GM12878 (cell line): ENCODE data around the gene DEK. TPM values are rescaled to one million over a fixed set of nuclear protein-coding genes. Genes with fewer than 3 reads are reported as not detected.

Experiments used
- ATAC-seq: fragments of 200-7000 bp; cut with Tn5 transposase; 3 replicates; pipeline ENCODE4 v1.9.1; 2020; ENCODE audit warnings: mild to moderate bottlenecking, moderate library complexity
- BruUV-seq: library from RNA; stranded (reverse); fragments of 400-500 nt; replicated peaks from 2 replicates; lab custom pipeline; 2021; lab: Mats Ljungman, UMichigan
- CTCF ChIA-PET: fragments of 300-600 bp; sonication (Branson Sonifier 250); formaldehyde crosslinking; extraction: SDS; loops from one replicate; lab custom pipeline; 2021; ENCODE audit warnings: inconsistent platforms; lab: Yijun Ruan, JAX
- POLR2A ChIA-PET: fragments of 350-600 bp; formaldehyde crosslinking; extraction: SDS; loops from one replicate; lab custom pipeline; 2021; ENCODE audit warnings: inconsistent platforms; lab: Charles Lee
- RAD21 ChIA-PET: fragments of 300-600 bp; sonication (Branson Sonifier 250); formaldehyde crosslinking; loops from one replicate; lab custom pipeline; 2023; ENCODE audit warnings: antibody characterized with exemption; ENCODE audit not compliant: unreplicated experiment; lab: Charles Lee
- SMC1A ChIA-PET: fragments of 300-600 bp; sonication (Branson Sonifier 250); formaldehyde crosslinking; loops from one replicate; lab custom pipeline; 2023; ENCODE audit not compliant: unreplicated experiment, uncharacterized antibody; lab: Charles Lee
- DNase-seq: peaks from one replicate; pipeline ENCODE4 v3.0.0-alpha.2; 2011; ENCODE audit warnings: low read depth, low spot score
- FAIRE-seq: peaks from 3 replicates; lab custom pipeline; 2011; peaks lifted over from hg19 to GRCh38; lab: Jason Lieb, UNC
- H2AFZ ChIP-seq: 2 replicates; pipeline ENCODE4 v1.6.0; 2011; ENCODE audit warnings: low read depth, low read length, control low read depth; ENCODE audit not compliant: control insufficient read depth
- H3K27ac ChIP-seq: 2 replicates; pipeline ENCODE4 v1.5.1; 2011; ENCODE audit warnings: control low read depth; ENCODE audit not compliant: control insufficient read depth, insufficient read depth
- H3K27me3 ChIP-seq, 2 experiments: replicated peaks in 1 of 2; 2 replicates each; pipeline versions ENCODE4 v1.6.0 to v1.6.1; 2011; ENCODE audit warnings: low read length in 1 of 2; ENCODE audit not compliant: control insufficient read depth in 2 of 2, insufficient read depth in 2 of 2
- H3K36me3 ChIP-seq, 2 experiments: 2 replicates each; pipeline ENCODE4 v1.5.1; 2011; ENCODE audit warnings: low read length in 1 of 2; ENCODE audit not compliant: control insufficient read depth in 2 of 2, insufficient read depth in 2 of 2
- H3K4me1 ChIP-seq: 2 replicates; pipeline ENCODE4 v1.6.1; 2011; ENCODE audit warnings: mild to moderate bottlenecking, low read length, moderate library complexity, mixed read lengths; ENCODE audit not compliant: control insufficient read depth, insufficient read depth
- H3K4me2 ChIP-seq: 2 replicates; pipeline ENCODE4 v1.6.0; 2011; ENCODE audit warnings: control low read depth; ENCODE audit not compliant: control insufficient read depth, insufficient read depth
- H3K4me3 ChIP-seq: fragments of 200-600 bp; sonication (generic); 2 replicates; pipeline ENCODE4 v1.5.1; 2016
- H3K79me2 ChIP-seq: 2 replicates; pipeline ENCODE4 v1.6.0; 2011; ENCODE audit warnings: low read length; ENCODE audit not compliant: control insufficient read depth, insufficient read depth
- H3K9ac ChIP-seq: 2 replicates; pipeline ENCODE4 v1.8.0; 2011; ENCODE audit warnings: low read length, control low read depth, mixed read lengths; ENCODE audit not compliant: control insufficient read depth, insufficient read depth
- H3K9me3 ChIP-seq: replicated peaks from 3 replicates; pipeline ENCODE4 v1.5.1; 2011; ENCODE audit warnings: mild to moderate bottlenecking, low read length; ENCODE audit not compliant: control insufficient read depth, insufficient read depth
- H4K20me1 ChIP-seq: 2 replicates; pipeline ENCODE4 v1.6.0; 2011; ENCODE audit not compliant: control insufficient read depth, insufficient read depth
- ASH2L ChIP-seq: fragments of 300-600, 200-600 bp; sonication (generic); IDR thresholded peaks from 2 replicates; pipeline ENCODE4 v1.6.1; 2017; ENCODE audit warnings: low read depth, mild to moderate bottlenecking, borderline replicate concordance
- BACH1 ChIP-seq: fragments of 450-650 bp; IDR thresholded peaks from 2 replicates; pipeline ENCODE4 v1.6.1; 2017; ENCODE audit warnings: mild to moderate bottlenecking, borderline replicate concordance
- BCL3 ChIP-seq: IDR thresholded peaks from 2 replicates; pipeline ENCODE4 v1.6.1; 2011; ENCODE audit warnings: borderline replicate concordance, low read depth, mild to moderate bottlenecking, moderate library complexity, low read length; ENCODE audit not compliant: insufficient read depth, poor library complexity, severe bottlenecking
- EGR1 ChIP-seq, 2 experiments: IDR thresholded peaks; 1 replicate in 1 of 2; 2 replicates in 1 of 2; pipeline ENCODE4 v1.6.1; 2011 to 2012; ENCODE audit warnings: low read depth in 2 of 2, low read length in 2 of 2, borderline replicate concordance in 1 of 2, mild to moderate bottlenecking in 1 of 2, moderate library complexity in 1 of 2
- HDGF ChIP-seq: fragments of 450-650 bp; IDR thresholded peaks from 2 replicates; pipeline ENCODE4 v1.6.1; 2016; ENCODE audit warnings: antibody characterized with exemption
- IKZF2 ChIP-seq, 2 experiments: fragments of 450-650 bp; IDR thresholded peaks; 2 replicates each; pipeline ENCODE4 v1.6.1; 2017; ENCODE audit warnings: mild to moderate bottlenecking in 2 of 2, moderate library complexity in 2 of 2
- NFYA ChIP-seq: IDR thresholded peaks from 2 replicates; pipeline ENCODE4 v1.6.1; 2011; ENCODE audit warnings: low read depth, mild to moderate bottlenecking, low read length, improper control_type of control experiment, borderline replicate concordance
- NKRF ChIP-seq: fragments of 450-650 bp; conservative IDR thresholded peaks from 2 replicates; pipeline ENCODE4 v1.6.1; 2017; ENCODE audit warnings: mild to moderate bottlenecking, moderate library complexity
- PKNOX1 ChIP-seq: fragments of 450-650 bp; IDR thresholded peaks from 2 replicates; pipeline ENCODE4 v1.6.1; 2016; ENCODE audit warnings: mild to moderate bottlenecking
- RAD21 ChIP-seq: IDR thresholded peaks from 2 replicates; pipeline ENCODE4 v1.6.1; 2011; ENCODE audit warnings: mild to moderate bottlenecking, low read depth, low read length, moderate library complexity; ENCODE audit not compliant: insufficient read depth
- RBBP5 ChIP-seq: fragments of 200-600 bp; sonication (generic); conservative IDR thresholded peaks from 2 replicates; pipeline ENCODE4 v1.6.1; 2016
- USF2 ChIP-seq: IDR thresholded peaks from 2 replicates; pipeline ENCODE4 v1.6.1; 2011; ENCODE audit warnings: low read depth, low read length, improper control_type of control experiment, borderline replicate concordance
- ZBTB11 ChIP-seq: fragments of 450-650 bp; formaldehyde crosslinking; IDR thresholded peaks from 2 replicates; pipeline ENCODE4 v1.5.0; 2022; ENCODE audit warnings: mild to moderate bottlenecking, missing genetic modification characterization
- ZSCAN29 ChIP-seq: fragments of 450-650 bp; IDR thresholded peaks from 2 replicates; pipeline ENCODE4 v1.6.1; 2017; ENCODE audit warnings: mild to moderate bottlenecking, moderate library complexity
- ZZZ3 ChIP-seq: IDR thresholded peaks from 2 replicates; pipeline ENCODE4 v1.6.1; 2011; ENCODE audit warnings: low read depth; ENCODE audit not compliant: control insufficient read depth, insufficient read length
- WGBS: methylation state at CpG from one replicate; pipeline ENCODE4 v1.1.6; 2016; ENCODE audit warnings: low lambda C conversion rate; ENCODE audit not compliant: insufficient replicate concordance, insufficient coverage; ENCODE audit errors: missing lambda C conversion rate; 5-methylcytosine and 5-hydroxymethylcytosine counted together
- in situ Hi-C: fragments of 300-500 bp; cut with MboI; formaldehyde crosslinking; loops from 9 replicates; pipeline ENCODE4 v1.14.3; 2018; ENCODE audit warnings: mixed read lengths
- intact Hi-C: fragments of 100-400 bp; cut with micrococcal nuclease; formaldehyde crosslinking; loops from one replicate; pipeline ENCODE4 v1.14.2; 2022; ENCODE audit not compliant: unreplicated experiment
- polyA plus RNA-seq, 11 experiments: library from polyadenylated mRNA; depleted of rRNA in 4 of 11; unstranded in 6 of 11; stranded (reverse) in 5 of 11; fragments of >200 nt; fragmentation: Nextera tagmentation in 4 of 11; fragmentation: Illumina TruSeq in 1 of 11; extraction: Ambion mirVana in 4 of 11; extraction: Trizol in 1 of 11; gene quantifications; 1 replicate in 1 of 11; 2 replicates in 10 of 11; pipeline versions ENCODE4 v1.2.1 to v1.2.3, GENCODE V29; 2011 to 2016; ENCODE audit warnings: inconsistent platforms in 2 of 11, missing spikeins in 2 of 11, low read depth in 1 of 11
- total RNA-seq, 4 experiments: library from RNA; depleted of rRNA in 3 of 4; stranded (reverse); fragments of >200 nt in 3 of 4; fragmentation: Illumina TruSeq in 1 of 4; extraction: Trizol in 1 of 4; gene quantifications; 2 replicates each; pipeline versions ENCODE4 v1.2.1 to v1.2.3, GENCODE V29; 2013 to 2021

The DEK gene
- total and polyA plus RNA-seq, 10 of the 15 experiments (the other 5 are each of a cell fraction or from before 2014, with no cell fraction given) = 111 to 346 (median 196) TPM

- Histone ChIP-seq H3K4me2 (no peak overlapping the region), H3K4me1 (no peaks in the 10 kb centered on the region), H3K27ac (no peak overlapping the region), H3K79me2 (no peaks in the 10 kb centered on the region), H3K9ac (no peak overlapping the region), H3K27me3 (peaks cover 1 to 7% of the 10 kb centered on the region in 2 experiments; a peak in 3 of 4 replicates), H4K20me1 (no peaks in the 10 kb centered on the region), H3K4me3 (no peak overlapping the region), H2AFZ (no peak overlapping the region), H3K36me3 (no peaks in the 10 kb centered on the region), H3K9me3 (no peaks in the 10 kb centered on the region)
- RAD21 ChIA-PET = no interaction called here
- no peak for FAIRE-seq
- BruUV-seq = no TSS peak
- in situ Hi-C loops (no loop called here), intact Hi-C loops (no loop called here)
- POLR2A ChIA-PET = no interaction called here
- no peak for DNase-seq
- SMC1A ChIA-PET = no interaction called here
- ATAC-seq = no peak
- CTCF ChIA-PET = no interaction called here
- 38% methylated on average over 12 of the region's 12 CpGs for WGBS
- no peak for TF ChIP-seq BACH1
- no peak for TF ChIP-seq NKRF
- TF ChIP-seq ZSCAN29 = no peak
- no peak for TF ChIP-seq ZZZ3
- no peak for TF ChIP-seq ZBTB11 (CRISPR knock-in tag)
- TF ChIP-seq ASH2L = no peak
- TF ChIP-seq PKNOX1 = no peak
- no peak for TF ChIP-seq EGR1 (IDR thresholded peaks at IDR 0.05; ENCODE audit: borderline replicate concordance in 1 of 2, low read depth in 2 of 2, low read length in 2 of 2)
- TF ChIP-seq BCL3 = no peak
- TF ChIP-seq NFYA = no peak
- no peak for TF ChIP-seq HDGF
- no peak for TF ChIP-seq USF2
- no peak for TF ChIP-seq RAD21
- TF ChIP-seq IKZF2 (IDR thresholded peaks at IDR 0.05) = no peak
- TF ChIP-seq RBBP5 = no peak
Observed at GRCh38 chr6:18276610-18277236, 12.4 kb upstream of the DEK start.
